Skeletal muscle cell (primary cell): ENCODE results near the gene FGFR3.
A peak's percentile ranks its signal among the peaks of the same experiment; 100 is the strongest.

Source experiments
- DNase-seq: peaks from one replicate; pipeline ENCODE4 v3.0.0-alpha.2; 2010; ENCODE audit warnings: low read depth
- H3K4me3 ChIP-seq: 2 replicates; pipeline ENCODE4 v1.5.1; 2011; ENCODE audit warnings: low read depth, mild to moderate bottlenecking, control low read depth, low read length, moderate library complexity

FGFR3 gene

GRCh38 chr4:1767770-1768366 lies 25.2 kb upstream of the FGFR3 start:
- DNase-seq = no peak
- H3K4me3 ChIP-seq = peak overlapping the region; percentile 43

GRCh38 chr4:1768367-1769034 lies 24.6 kb upstream of the FGFR3 start:
- no peak for DNase-seq

GRCh38 chr4:1769692-1770091 lies 23.4 kb upstream of the FGFR3 start:
- no peak overlapping the region for H3K4me3 ChIP-seq
- DNase-seq = no peak

More at GRCh38 chr4:1768367-1769034, 24.6 kb upstream of the FGFR3 start:
- no peak overlapping the region for H3K4me3 ChIP-seq

- no peak for DNase-seq
- no peak overlapping the region for H3K4me3 ChIP-seq
These were observed 22.8 kb upstream of the FGFR3 start for GRCh38 chr4:1770245-1770644.

- H3K4me3 ChIP-seq = no peak overlapping the region
- no peak for DNase-seq
These were observed 22.3 kb upstream of the FGFR3 start for GRCh38 chr4:1770791-1771231.

- no peak overlapping the region for H3K4me3 ChIP-seq
- DNase-seq = no peak
These were observed 21.4 kb upstream of the FGFR3 start for GRCh38 chr4:1771555-1772305.

- H3K4me3 ChIP-seq = no peak overlapping the region
- no peak for DNase-seq
These were observed 20.1 kb upstream of the FGFR3 start for GRCh38 chr4:1772853-1773538.

- no peak for DNase-seq
- H3K4me3 ChIP-seq = no peak overlapping the region
These were observed 19.3 kb upstream of the FGFR3 start for GRCh38 chr4:1773754-1774153.

- H3K4me3 ChIP-seq = no peak overlapping the region
- no peak for DNase-seq
These were observed 17.2 kb upstream of the FGFR3 start for GRCh38 chr4:1775731-1776500.

- H3K4me3 ChIP-seq = no peak overlapping the region
- no peak for DNase-seq
These were observed 16.5 kb upstream of the FGFR3 start for GRCh38 chr4:1776521-1777161.

- no peak for DNase-seq
- H3K4me3 ChIP-seq = no peak overlapping the region
These were observed 15.1 kb upstream of the FGFR3 start for GRCh38 chr4:1777822-1778641.

GRCh38 chr4:1778642-1779392 lies 14.3 kb upstream of the FGFR3 start:
- DNase-seq = no peak
- no peak overlapping the region for H3K4me3 ChIP-seq

- DNase-seq = no peak
- H3K4me3 ChIP-seq = no peak overlapping the region
These were observed 13.3 kb upstream of the FGFR3 start for GRCh38 chr4:1779588-1780382.

- no peak overlapping the region for H3K4me3 ChIP-seq
- no peak for DNase-seq
These were observed 12.7 kb upstream of the FGFR3 start for GRCh38 chr4:1780435-1780834.

- DNase-seq = no peak
- H3K4me3 ChIP-seq = no peak overlapping the region
These were observed 10.1 kb upstream of the FGFR3 start for GRCh38 chr4:1783015-1783414.

- no peak overlapping the region for H3K4me3 ChIP-seq
- no peak for DNase-seq
These were observed 9.1 kb upstream of the FGFR3 start for GRCh38 chr4:1783970-1784369.

- no peak overlapping the region for H3K4me3 ChIP-seq
- DNase-seq = no peak
These were observed 8.7 kb upstream of the FGFR3 start for GRCh38 chr4:1784395-1784788.
